Skeletal muscle tissue (tissue), 4 donors: ENCODE measurements around the gene WDR93. TPM values are rescaled to one million over a fixed set of nuclear protein-coding genes. Genes with fewer than 3 reads are reported as not detected.

Experiments used
- H3K27ac ChIP-seq: one replicate; pipeline ENCODE4 v1.7.0; 2013; ENCODE audit warnings: mild to moderate bottlenecking, low read depth, low read length, inconsistent platforms
- H3K27me3 ChIP-seq, 3 donors: one replicate each; pipeline ENCODE4 v1.7.0; 2013; ENCODE audit warnings: low read length in 3 of 3; ENCODE audit not compliant: control insufficient read depth in 3 of 3, insufficient read depth in 3 of 3
- H3K36me3 ChIP-seq, 3 donors: one replicate each; pipeline ENCODE4 v1.7.0; 2013; ENCODE audit warnings: low read length in 3 of 3; ENCODE audit not compliant: control insufficient read depth in 3 of 3, insufficient read depth in 3 of 3
- H3K4me1 ChIP-seq, 3 donors: one replicate each; pipeline ENCODE4 v1.7.0; 2013; ENCODE audit warnings: low read length in 3 of 3, mild to moderate bottlenecking in 3 of 3; ENCODE audit not compliant: control insufficient read depth in 3 of 3, insufficient read depth in 3 of 3
- H3K4me3 ChIP-seq, 3 donors: one replicate each; pipeline ENCODE4 v1.7.0; 2013; ENCODE audit warnings: low read length in 3 of 3
- H3K9ac ChIP-seq, 3 donors: one replicate each; pipeline ENCODE4 v1.7.0; 2013; ENCODE audit warnings: low read length in 3 of 3, mild to moderate bottlenecking in 3 of 3, moderate library complexity in 2 of 3, low read depth in 1 of 3
- H3K9me3 ChIP-seq, 3 donors: one replicate each; pipeline ENCODE4 v1.7.0; 2013; ENCODE audit warnings: low read length in 3 of 3; ENCODE audit not compliant: control insufficient read depth in 3 of 3
- total RNA-seq: library from RNA; depleted of rRNA; stranded (reverse); fragments of >200 nt; gene quantifications from one replicate; pipeline ENCODE4 v1.2.3, GENCODE V29; 2014
- donor health status: Osteomylitis.

Gene WDR93
- total RNA-seq, 1 donor from 2014 or later, result not detected

GRCh38 chr15:89669309-89669865, 21.2 kb upstream of the WDR93 start:
- Histone ChIP-seq H3K4me1 (peaks cover 10% of the 10 kb centered on the region in 3 donors), H3K9me3 (no peaks in the 10 kb centered on the region), H3K27ac (no peak overlapping the region), H3K4me3 (no peak overlapping the region), H3K36me3 (no peaks in the 10 kb centered on the region), H3K27me3 (no peaks in the 10 kb centered on the region), H3K9ac (no peak overlapping the region)

- no peak overlapping the region for H3K27ac ChIP-seq
- no peaks in the 10 kb centered on the region for H3K9me3 ChIP-seq
- H3K36me3 ChIP-seq, result no peaks in the 10 kb centered on the region
- H3K27me3 ChIP-seq, result no peaks in the 10 kb centered on the region
- H3K4me1 ChIP-seq, result peaks cover 4 to 8% (median 8%) of the 10 kb centered on the region in 3 donors
- no peak overlapping the region for H3K9ac ChIP-seq
- no peak overlapping the region for H3K4me3 ChIP-seq
Observed at GRCh38 chr15:89669941-89670340, 20.7 kb upstream of the WDR93 start.

- Histone ChIP-seq H3K9me3 (no peaks in the 10 kb centered on the region), H3K4me3 (no peak overlapping the region), H3K4me1 (peaks cover 2 to 4% (median 3%) of the 10 kb centered on the region in 3 donors), H3K9ac (no peak overlapping the region), H3K27me3 (no peaks in the 10 kb centered on the region), H3K36me3 (no peaks in the 10 kb centered on the region), H3K27ac (no peak overlapping the region)
Observed at GRCh38 chr15:89670971-89671560, 19.5 kb upstream of the WDR93 start.

GRCh38 chr15:89671687-89672086, 18.9 kb upstream of the WDR93 start:
- H3K4me1 ChIP-seq, result peaks cover 2 to 3% (median 3%) of the 10 kb centered on the region in 3 donors
- H3K27ac ChIP-seq, result no peak overlapping the region
- no peaks in the 10 kb centered on the region for H3K27me3 ChIP-seq
- no peak overlapping the region for H3K9ac ChIP-seq
- H3K36me3 ChIP-seq, result no peaks in the 10 kb centered on the region
- H3K9me3 ChIP-seq, result no peaks in the 10 kb centered on the region
- H3K4me3 ChIP-seq, result no peak overlapping the region

- H3K27me3 ChIP-seq, result no peaks in the 10 kb centered on the region
- no peak overlapping the region for H3K4me3 ChIP-seq
- H3K9ac ChIP-seq, result peak overlapping the region in 1 of 3 donors; percentile 25
- no peaks in the 10 kb centered on the region for H3K9me3 ChIP-seq
- no peak overlapping the region for H3K27ac ChIP-seq
- no peaks in the 10 kb centered on the region for H3K36me3 ChIP-seq
- H3K4me1 ChIP-seq, result peaks cover 2 to 3% (median 3%) of the 10 kb centered on the region in 3 donors
Observed at GRCh38 chr15:89672221-89673164, 18.1 kb upstream of the WDR93 start.

- Histone ChIP-seq H3K9me3 (no peaks in the 10 kb centered on the region), H3K36me3 (no peaks in the 10 kb centered on the region), H3K4me1 (peaks cover 2 to 3% (median 3%) of the 10 kb centered on the region in 3 donors), H3K9ac (no peak overlapping the region), H3K4me3 (no peak overlapping the region), H3K27ac (no peak overlapping the region), H3K27me3 (no peaks in the 10 kb centered on the region)
Observed at GRCh38 chr15:89673165-89673512, 17.5 kb upstream of the WDR93 start.

GRCh38 chr15:89674526-89674925, 16.1 kb upstream of the WDR93 start:
- H3K36me3 ChIP-seq, result no peaks in the 10 kb centered on the region

GRCh38 chr15:89675606-89676005, 15.0 kb upstream of the WDR93 start:
- Histone ChIP-seq H3K4me3 (no peak overlapping the region), H3K36me3 (no peaks in the 10 kb centered on the region), H3K9ac (no peak overlapping the region), H3K4me1 (peaks cover 12 to 22% (median 18%) of the 10 kb centered on the region in 3 donors), H3K9me3 (no peaks in the 10 kb centered on the region), H3K27ac (no peak overlapping the region), H3K27me3 (no peaks in the 10 kb centered on the region)

More at GRCh38 chr15:89674526-89674925, 16.1 kb upstream of the WDR93 start:
- Histone ChIP-seq H3K9me3 (no peaks in the 10 kb centered on the region), H3K4me3 (no peak overlapping the region), H3K4me1 (peaks cover 7 to 11% (median 9%) of the 10 kb centered on the region in 3 donors), H3K27me3 (no peaks in the 10 kb centered on the region), H3K9ac (no peak overlapping the region), H3K27ac (no peak overlapping the region)

GRCh38 chr15:89677381-89677780, 13.2 kb upstream of the WDR93 start:
- Histone ChIP-seq H3K27me3 (no peaks in the 10 kb centered on the region), H3K4me3 (no peak overlapping the region), H3K36me3 (no peaks in the 10 kb centered on the region), H3K9me3 (no peaks in the 10 kb centered on the region), H3K9ac (no peak overlapping the region), H3K27ac (no peak overlapping the region), H3K4me1 (peaks cover 19 to 29% (median 25%) of the 10 kb centered on the region in 3 donors)

GRCh38 chr15:89679212-89679611, 11.4 kb upstream of the WDR93 start, which contains the start of gene PLIN1:
TSS of gene PLIN1 (minus strand) at chr15:89679367. CDS start at chr15:89677489, 1,878 bp downstream.
- Histone ChIP-seq H3K27ac (peak within 1 kb of the TSS; percentile 9), H3K9me3 (no peaks in the 10 kb centered on the region), H3K27me3 (no peaks in the 10 kb centered on the region), H3K36me3 (peaks cover 0 to 4% (median 2%) of the 10 kb centered on the region in 3 donors), H3K4me3 (no peak within 1 kb of the TSS), H3K9ac (peak within 1 kb of the TSS in 1 of 3 donors; percentile 40), H3K4me1 (peaks cover 16 to 26% (median 23%) of the 10 kb centered on the region in 3 donors)
